Anterior cingulate cortex (tissue), 58 donors: ENCODE measurements around the gene RFNG.

Experiments used
- DNase-seq, 58 donors: peaks; one replicate each; lab custom pipeline; 2025; lab: John Stamatoyannopoulos, UW

RFNG gene

DNA sequence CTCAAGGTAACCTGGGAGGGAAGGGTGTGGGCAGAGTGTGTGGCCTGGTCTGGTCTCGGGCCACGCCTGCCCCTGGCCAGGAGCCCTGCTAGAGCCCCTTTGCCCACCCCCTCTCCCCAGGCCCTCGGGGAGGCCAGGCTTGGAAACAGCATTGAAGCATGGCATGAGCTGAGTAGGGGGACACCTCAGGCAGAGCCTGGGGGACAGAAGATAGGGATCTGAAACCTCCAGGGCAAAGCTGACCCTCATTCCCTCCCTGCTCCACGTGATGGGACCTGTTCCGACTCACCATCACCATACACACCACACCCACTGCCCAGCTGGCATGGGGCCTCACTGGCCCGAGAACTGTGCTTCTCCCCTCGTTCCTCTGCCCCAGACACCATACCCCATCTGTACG, 2.5 kb downstream of the RFNG start:
- DNase-seq, result no peak

DNA sequence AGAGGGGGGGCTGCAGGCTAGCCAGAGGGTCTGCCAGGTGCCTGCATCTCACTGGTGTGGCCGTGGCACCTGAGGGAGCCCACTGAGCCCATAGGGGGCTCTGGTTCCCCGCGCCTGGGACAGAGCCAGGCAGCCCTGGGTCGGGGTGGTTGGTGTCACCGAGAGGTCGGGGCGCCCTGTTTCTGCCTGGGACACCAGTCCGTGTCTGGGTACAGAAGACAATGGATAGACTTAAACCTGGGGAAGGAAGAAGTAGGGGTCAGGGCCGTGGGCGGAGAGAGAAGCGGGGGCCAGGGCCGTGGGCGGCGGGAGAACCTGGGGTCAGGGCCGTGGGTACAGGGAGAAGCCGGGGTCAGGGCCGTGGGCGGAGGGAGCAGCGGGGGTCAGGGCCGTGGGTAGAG, 3.0 kb downstream of the RFNG start:
- DNase-seq, result no peak

GRCh38 chr17:82047914-82048570, 3.6 kb downstream of the RFNG start:
- DNase-seq, result no peak

DNA sequence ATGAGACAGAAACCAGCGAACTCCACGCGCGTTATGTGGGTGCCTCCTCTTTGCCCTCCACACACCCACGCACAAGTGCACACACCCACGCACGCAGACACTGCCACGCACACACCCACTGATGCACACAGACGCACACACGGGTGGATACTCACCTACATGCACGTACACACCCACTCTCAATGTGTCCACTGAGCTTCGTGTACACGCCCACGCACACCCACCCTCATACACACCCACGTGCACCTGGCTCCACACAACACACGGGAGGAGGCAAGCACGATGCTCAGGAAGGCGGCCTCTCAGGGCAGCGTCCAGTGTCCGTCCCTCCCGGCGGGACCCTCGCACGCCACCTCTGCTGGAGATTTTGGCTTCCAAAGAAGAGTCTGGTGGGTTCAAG, 4.2 kb downstream of the RFNG start:
- no peak for DNase-seq

- DNase-seq, result no peak
Observed at GRCh38 chr17:82046903-82047302, 4.7 kb downstream of the RFNG start.

DNA sequence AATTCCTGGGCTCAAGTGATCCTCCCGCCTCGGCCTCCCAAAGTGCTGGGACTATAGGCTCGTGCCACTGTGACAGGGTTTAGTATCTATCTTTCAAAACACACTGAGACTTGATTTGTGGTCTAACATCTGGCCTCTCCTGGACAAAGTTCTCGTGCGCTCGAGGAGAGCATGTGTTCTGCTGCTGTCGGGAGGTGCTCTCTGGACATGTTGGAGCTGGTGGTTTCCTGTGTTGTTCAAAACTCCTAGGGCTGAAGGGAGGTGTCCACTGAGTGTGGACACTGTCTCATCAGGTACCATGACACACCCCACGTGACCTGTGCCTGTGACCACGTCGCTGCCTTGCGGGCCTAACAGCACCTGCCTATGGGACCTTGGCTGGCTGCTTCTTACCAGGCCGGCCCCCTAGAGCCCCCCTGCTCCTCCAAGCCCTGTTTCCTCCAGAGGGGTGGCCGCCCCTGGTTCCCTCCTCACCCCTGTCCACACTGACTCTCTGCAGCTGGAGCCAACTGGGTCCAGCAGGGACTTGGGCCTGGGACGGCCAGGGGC, 5.6 kb downstream of the RFNG start:
- no peak for DNase-seq

DNA sequence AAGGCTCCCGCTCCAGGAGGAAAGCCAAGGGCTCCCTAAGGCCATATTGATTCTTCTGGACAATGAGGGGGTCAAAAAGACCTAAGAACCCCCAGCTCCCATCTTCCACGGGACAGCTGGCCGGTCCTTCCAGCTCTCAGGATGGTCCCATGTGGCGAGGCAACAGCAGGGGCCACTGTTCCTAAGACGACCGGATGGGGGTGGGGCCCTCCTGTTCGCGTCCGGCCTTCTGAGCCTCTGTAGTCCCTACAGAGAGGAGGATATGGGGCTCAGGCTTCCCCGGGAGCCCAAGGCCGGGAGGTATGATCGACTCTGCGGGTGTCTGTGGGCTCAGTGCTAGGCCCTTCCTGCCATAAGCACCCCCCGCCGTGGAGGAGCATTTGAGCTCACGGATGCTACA, 8.1 kb downstream of the RFNG start:
- no peak for DNase-seq

DNA sequence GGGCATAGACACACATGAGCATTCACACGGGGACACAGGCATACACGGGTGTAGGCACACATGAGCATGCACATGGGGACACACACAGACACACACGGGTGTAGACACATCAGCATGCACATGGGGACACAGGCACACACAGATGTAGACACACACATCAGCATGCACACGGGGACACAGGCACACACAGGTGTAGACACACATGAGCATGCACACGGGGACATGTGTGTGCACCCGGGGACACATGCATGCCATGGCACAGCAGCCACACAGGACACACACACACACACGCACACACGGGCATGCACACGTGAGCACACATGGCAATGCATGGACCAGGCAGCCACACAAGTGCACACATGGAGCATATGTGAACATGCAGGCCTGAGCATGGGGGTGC, 9.0 kb downstream of the RFNG start:
- DNase-seq, result no peak

GRCh38 chr17:82041144-82041814, 10.3 kb downstream of the RFNG start:
- no peak for DNase-seq

- DNase-seq, result no peak
Observed at GRCh38 chr17:82039695-82040299, 11.8 kb downstream of the RFNG start.

GRCh38 chr17:82038796-82039409, 12.7 kb downstream of the RFNG start:
- peak in 1 of 58 donors; percentile 28 for DNase-seq

DNA sequence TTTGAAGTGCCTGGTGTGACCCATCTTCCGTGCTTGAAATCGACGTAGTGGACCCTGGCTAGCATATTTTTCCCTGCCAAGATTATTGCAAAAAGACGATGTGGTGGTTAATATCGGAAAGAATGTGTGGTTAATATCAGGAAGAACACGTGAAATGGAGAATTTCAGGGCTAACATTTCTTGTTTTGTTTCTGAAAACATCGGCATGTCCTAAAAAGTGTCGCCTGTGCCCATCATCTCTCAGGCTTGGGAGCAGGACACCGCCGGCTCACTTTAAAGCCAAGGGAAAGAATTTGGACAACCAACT, 13.8 kb downstream of the RFNG start:
- peak in 1 of 58 donors; percentile 49 for DNase-seq

- DNase-seq, result peak; percentile 60 to 98 (median 94)
Observed at GRCh38 chr17:82037092-82037888, 14.3 kb downstream of the RFNG start, which contains the start of gene DCXR. Gene DCXR (minus strand): TSS chr17:82037697. CDS start chr17:82037682, 15 bp downstream.

DNA sequence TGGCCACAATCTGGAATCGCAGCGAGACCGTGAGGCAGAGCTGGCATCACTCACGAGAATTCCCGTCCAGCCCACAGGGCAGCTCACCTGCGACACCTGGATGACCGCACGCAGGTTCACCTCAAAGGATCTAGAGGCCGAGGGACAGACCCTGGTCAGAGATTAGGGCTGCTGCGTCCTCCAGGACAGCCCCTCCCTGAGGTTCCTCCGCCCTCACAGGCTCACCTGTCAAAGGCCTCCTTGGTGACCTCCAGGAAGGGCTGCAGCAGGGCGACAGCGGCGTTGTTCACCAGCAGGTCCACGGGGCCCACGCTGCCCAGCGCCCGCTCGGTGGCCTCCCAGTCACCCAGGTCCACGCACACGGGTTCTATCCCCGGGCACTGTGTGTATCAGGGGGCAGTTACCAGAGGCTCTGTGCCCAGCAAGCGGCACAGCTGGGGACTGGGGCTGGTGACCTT, 14.9 kb downstream of the RFNG start:
- no peak for DNase-seq

DNA sequence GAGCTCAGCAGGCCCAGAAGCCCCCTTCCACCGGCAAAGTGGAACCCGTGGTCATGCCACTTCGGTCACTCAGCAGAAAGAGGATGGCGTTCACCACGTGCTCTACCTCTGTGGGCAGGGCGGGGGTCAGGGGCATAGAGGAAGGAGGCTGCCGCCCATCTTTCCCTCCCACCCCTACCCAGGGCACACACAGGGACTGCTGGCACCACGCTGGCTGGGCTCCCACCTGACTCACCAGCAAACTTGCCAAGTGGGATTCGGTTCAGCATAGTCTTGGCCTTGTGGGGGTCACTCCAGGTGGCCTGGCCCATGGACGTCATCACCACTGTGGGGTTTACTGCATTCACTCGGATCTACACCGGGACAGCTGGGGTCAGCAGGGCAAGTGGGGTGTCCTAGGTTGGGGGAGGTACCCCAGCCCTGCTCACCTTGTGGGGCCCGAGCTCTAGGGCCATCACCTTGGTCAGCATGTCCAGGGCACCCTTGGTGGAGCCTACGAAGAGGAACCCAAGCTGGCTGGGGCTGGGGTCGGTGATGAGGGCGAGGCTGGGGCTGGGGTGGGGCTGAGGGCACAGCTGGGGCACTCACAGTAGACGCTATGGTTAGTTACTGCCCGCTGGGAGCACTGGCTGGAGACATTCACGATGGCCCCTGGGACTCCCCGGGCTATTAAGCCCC, 15.5 kb downstream of the RFNG start:
- DNase-seq, result no peak

DNA sequence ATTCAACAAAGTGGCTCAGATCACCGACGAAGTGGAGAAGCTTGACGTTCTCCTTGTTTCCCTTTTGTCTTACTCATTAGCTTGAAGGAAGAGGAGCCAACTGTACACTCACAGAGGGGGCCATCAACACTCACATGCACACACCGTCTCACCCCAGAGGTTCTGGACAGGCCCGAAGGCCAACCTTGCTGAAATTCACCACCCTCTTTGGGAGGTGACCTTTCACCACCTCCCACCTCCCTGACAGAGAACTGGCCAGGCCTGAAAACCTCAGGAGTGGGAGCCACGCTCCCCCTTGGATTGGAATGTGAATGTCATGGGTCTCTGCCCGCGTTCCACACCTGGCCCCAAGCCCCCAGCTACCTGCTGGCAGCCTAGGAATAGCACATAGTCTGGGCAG, 16.1 kb downstream of the RFNG start:
- DNase-seq, result no peak

GRCh38 chr17:82034371-82035011, 17.1 kb downstream of the RFNG start:
- DNase-seq, result no peak

DNA sequence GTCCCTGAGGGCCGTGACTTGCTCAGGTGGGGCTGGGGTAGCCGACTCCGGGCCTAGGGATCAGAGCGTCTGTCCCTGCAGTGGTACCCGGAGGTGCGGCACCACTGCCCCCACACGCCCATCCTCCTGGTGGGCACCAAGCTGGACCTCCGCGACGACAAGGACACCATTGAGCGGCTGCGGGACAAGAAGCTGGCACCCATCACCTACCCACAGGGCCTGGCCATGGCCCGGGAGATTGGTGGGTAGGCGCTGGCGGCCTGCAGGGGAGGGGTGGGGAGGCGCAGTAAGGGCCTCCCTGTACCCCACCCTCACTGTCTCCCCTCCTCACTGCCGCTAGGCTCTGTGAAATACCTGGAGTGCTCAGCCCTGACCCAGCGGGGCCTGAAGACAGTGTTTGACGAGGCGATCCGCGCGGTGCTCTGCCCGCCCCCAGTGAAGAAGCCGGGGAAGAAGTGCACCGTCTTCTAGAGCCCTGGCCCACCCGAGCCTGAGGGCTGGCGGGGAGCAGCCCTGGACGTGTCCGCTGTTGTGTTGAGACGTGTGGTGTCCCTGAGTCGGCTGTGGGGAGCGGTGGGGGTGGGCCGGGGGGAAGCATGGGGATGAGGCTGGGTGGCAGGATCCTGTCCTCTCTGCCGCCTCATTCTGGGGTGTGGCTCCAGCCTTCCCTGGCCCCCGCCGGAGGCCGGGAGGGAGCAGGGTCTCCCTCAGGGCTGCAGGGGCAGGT, 18.1 kb downstream of the RFNG start:
- no peak for DNase-seq
